HG03558 (cell line): Measurements from ENCODE around the gene HSDL2.
"Not testable (repeated sequence)": the region's sequence is repeated elsewhere in the genome, so short reads cannot be mapped to it uniquely, and the experiment has no call there.

ENCODE experiments used
- ATAC-seq: cut with Tn5 transposase; IDR thresholded peaks from one replicate; pipeline ENCODE4 v1.9.1; 2021; ENCODE audit warnings: moderate number of reproducible peaks; ENCODE audit not compliant: unreplicated experiment; ENCODE audit errors: extremely low read depth

HSDL2 gene

GRCh38 chr9:112489876-112490666, 110.2 kb downstream of the HSDL2 start:
- no peak for ATAC-seq

- no peak for ATAC-seq
Measured at GRCh38 chr9:112493393-112494137, 113.7 kb downstream of the HSDL2 start.

GRCh38 chr9:112494153-112494552, 114.2 kb downstream of the HSDL2 start:
- no peak for ATAC-seq

DNA sequence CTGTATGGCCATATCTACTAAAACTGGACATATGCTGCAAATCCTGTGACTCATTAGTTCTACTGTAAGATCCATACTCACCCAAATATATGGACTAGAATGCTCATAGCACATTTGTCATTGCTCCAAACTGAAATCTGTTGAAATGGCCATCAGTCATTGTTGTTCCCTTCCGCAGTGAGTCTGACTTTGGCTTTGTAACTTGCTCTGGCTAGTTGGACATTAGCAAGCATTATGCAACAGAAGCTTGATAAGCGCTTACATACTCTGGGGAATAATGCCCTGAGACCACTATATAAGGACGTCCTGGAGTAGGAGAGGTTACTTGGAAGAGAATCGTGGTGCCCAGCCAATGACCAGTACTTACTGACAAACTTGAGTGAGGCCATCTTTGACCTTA, 115.7 kb downstream of the HSDL2 start:
- ATAC-seq = no peak

DNA sequence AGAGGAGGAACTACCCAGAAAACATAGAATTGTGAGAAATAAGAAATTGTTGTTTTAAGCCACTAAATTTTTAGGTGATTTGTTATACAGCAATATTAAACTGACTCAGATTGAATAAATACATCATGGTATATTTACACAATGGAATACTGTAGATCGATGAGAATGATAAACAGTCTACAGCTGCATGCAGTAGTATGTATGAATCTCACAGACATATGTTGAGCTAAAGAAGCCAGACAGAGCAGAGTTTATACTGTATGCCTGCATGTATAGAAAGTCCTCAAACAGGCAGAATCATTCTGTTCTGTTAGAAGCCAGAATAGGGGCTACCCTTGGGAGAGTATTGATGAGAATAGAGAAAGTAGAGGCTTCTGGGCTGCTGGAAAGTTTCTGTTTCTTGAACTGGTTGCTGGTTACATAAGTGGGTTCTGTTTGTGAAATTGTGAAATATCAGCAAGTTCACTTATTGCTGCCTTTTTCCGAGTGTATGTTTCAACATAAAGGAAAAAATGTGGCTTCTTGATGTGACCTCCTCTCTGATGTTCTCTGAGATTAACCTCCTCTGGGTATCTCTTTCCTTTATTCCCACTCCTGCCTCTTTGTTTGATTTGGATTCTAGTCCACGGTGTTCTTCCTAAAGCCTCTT, 116.3 kb downstream of the HSDL2 start:
- no peak for ATAC-seq

DNA sequence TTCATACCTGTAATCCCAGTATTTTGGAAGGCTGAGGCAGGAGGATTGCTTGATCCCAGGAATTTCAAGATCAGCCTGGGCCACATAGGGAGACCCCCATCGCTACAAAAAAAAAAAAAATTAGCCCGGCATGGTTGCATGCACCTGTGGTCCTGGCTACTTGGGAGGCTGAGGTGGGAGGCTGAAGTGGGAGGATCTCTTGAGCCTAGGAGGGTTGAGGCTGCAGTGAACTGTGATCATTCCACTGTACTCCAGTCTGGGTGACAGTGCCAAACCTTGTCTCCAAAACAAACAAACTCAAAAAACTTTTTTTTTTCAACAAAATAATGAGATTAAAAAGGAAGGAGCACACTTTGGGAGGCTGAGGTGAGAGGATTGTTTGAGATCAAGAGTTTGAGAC, 120.9 kb downstream of the HSDL2 start:
- ATAC-seq = no peak

DNA sequence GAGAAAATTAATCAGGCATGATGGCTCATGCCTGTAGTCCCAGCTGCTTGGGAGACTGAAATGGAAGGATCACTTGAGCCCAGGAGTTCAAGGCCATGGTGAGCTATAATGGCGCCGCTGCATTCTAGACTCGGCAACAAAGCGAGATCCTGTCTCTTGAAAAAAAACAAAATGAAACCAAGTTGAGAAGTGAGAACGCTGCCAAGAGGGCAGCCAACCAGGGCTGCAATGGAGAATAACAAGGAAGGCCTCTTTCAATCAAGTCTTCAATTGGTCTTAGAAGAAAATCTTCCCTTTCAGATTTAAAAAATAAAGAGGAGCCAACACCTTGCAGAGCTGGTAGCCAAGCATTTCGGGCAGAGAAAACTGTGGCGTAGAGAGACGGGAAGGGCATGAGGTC, 121.4 kb downstream of the HSDL2 start:
- ATAC-seq = no peak

GRCh38 chr9:112502175-112502946, 122.5 kb downstream of the HSDL2 start:
- ATAC-seq = no peak

GRCh38 chr9:112503170-112503569, 123.3 kb downstream of the HSDL2 start:
- ATAC-seq = no peak

- ATAC-seq = no peak
Measured at GRCh38 chr9:112505086-112505485, 125.2 kb downstream of the HSDL2 start.

GRCh38 chr9:112505607-112506006, 125.7 kb downstream of the HSDL2 start:
- no peak for ATAC-seq

DNA sequence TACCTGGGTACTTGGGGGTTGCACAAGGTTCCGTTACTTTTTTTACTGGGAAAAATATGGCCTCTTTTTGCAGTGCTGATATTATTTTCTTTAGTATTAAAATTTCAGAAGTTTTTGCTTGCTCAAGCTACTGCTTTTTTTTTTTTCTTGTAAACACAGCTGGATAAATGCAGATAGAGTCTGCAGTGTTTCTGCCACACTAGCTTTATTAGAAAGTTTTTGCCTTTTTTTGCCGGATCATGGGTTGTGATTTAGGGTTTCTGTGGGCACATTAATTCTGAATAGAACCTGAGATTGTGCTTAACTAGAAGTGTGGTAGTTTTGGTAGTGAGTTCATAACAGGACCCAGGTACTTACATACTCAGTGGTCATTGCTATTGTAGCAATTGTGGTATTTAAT, 126.7 kb downstream of the HSDL2 start:
- ATAC-seq = no peak

GRCh38 chr9:112507001-112507680, 127.2 kb downstream of the HSDL2 start:
- ATAC-seq = no peak

DNA sequence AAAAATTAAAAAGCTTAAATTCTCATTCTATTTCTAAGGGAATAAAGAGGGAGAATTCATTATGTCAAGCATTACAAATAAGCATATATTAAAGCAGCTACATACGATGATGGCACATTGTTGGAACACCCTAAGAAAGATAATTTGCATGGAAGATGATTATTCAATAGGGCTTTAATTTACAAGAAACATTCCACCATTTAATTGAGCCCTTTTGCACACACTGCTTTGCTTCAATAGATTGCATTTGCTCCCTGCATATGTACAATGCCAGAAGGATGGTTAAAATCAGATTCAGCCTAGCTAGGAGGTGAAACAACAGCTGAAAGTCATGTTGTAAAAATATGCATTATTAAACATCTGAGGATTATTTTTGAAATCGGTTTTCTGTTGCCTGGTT, 128.5 kb downstream of the HSDL2 start:
- ATAC-seq = no peak

DNA sequence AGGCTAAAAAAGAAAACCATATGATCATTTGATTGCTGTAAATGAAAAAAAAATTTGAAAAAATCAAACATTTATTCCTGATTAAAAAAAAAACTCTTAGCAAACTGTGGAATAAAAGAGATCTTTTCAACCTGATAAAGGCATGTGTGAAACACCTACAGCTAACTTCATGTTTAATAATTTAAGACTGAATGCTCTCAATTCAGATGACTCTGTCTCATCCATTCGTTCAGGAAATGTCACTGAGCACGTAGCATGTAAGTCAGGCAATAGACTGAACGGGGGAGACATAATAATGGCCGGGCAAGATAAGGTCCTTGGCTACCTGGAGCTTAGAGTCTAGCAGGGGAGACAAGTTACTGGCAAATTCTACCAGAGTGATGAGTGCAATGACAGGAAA, 132.5 kb downstream of the HSDL2 start:
- ATAC-seq = not testable (repeated sequence)

DNA sequence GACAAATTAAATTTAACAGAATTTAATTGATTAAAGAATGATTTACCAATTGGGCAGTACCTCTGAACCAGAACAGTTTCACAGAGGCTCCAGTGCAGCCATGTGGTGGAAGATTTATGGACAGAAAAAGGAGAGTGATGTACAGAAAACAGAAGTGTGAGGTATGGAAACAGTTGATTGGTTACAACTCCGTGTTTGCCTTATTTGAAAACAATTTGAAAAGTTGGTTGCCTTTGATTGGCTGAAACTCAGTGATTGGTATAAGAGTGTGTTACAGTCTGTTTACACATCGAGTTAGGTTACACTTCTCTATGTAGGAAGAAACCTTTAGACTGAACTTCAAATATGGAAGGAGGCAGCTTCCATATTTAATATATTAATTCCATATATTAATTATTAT, 136.9 kb downstream of the HSDL2 start:
- ATAC-seq = no peak

- no peak for ATAC-seq
Measured at GRCh38 chr9:112520069-112520468, 140.2 kb downstream of the HSDL2 start.

GRCh38 chr9:112520656-112521055, 140.7 kb downstream of the HSDL2 start:
- ATAC-seq = no peak
